DND-41 (cell line): Measurements from ENCODE around the gene CCNB2.
"Not testable (repeated sequence)": the region's sequence is repeated elsewhere in the genome, so short reads cannot be mapped to it uniquely, and the experiment has no call there.

Experiments used
- ATAC-seq: fragments of 200-7000 bp; cut with Tn5 transposase; 3 replicates; pipeline ENCODE4 v1.9.1; 2021; ENCODE audit warnings: low read depth; ENCODE audit not compliant: insufficient read depth
- DNase-seq: peaks from one replicate; pipeline ENCODE4 v3.0.0-alpha.2; 2020
- H2AFZ ChIP-seq: 2 replicates; pipeline ENCODE4 v1.6.0; 2012; ENCODE audit warnings: low read depth, low read length
- H3K27ac ChIP-seq: 2 replicates; pipeline ENCODE4 v1.5.1; 2012; ENCODE audit warnings: low read length, inconsistent platforms
- H3K27me3 ChIP-seq: fragments of 200-600 bp; sonication (generic); 2 replicates; pipeline ENCODE4 v1.6.0; 2012; ENCODE audit warnings: low read length, mild to moderate bottlenecking, inconsistent platforms; ENCODE audit not compliant: insufficient read depth, poor library complexity
- H3K36me3 ChIP-seq: 2 replicates; pipeline ENCODE4 v1.5.1; 2012; ENCODE audit warnings: low read length, inconsistent platforms; ENCODE audit not compliant: insufficient read depth
- H3K4me1 ChIP-seq: 2 replicates; pipeline ENCODE4 v1.5.1; 2012; ENCODE audit warnings: mild to moderate bottlenecking, low read length; ENCODE audit not compliant: insufficient read depth
- H3K4me2 ChIP-seq: 2 replicates; pipeline ENCODE4 v1.6.0; 2012; ENCODE audit warnings: mild to moderate bottlenecking, moderate library complexity, low read length, inconsistent platforms; ENCODE audit not compliant: insufficient read depth
- H3K4me3 ChIP-seq, 2 experiments: fragments of 200-600 bp in 1 of 2; shearing (Covaris generic) in 1 of 2; 2 replicates each; pipeline ENCODE4 v1.5.1; 2012 to 2016; ENCODE audit warnings: inconsistent platforms in 2 of 2, low read length in 2 of 2, mild to moderate bottlenecking in 2 of 2, low read depth in 1 of 2, moderate library complexity in 1 of 2
- H3K79me2 ChIP-seq: 2 replicates; pipeline ENCODE4 v1.6.0; 2012; ENCODE audit warnings: low read length, inconsistent platforms; ENCODE audit not compliant: insufficient read depth
- H3K9ac ChIP-seq: 2 replicates; pipeline ENCODE4 v1.6.0; 2012; ENCODE audit warnings: low read depth, mild to moderate bottlenecking, inconsistent platforms, low read length, moderate library complexity
- H3K9me3 ChIP-seq: 2 replicates; pipeline ENCODE4 v1.5.1; 2012; ENCODE audit warnings: low read length, moderate library complexity, mild to moderate bottlenecking, inconsistent platforms; ENCODE audit not compliant: insufficient read depth, severe bottlenecking
- H4K20me1 ChIP-seq: 2 replicates; pipeline ENCODE4 v1.6.0; 2012; ENCODE audit warnings: low read length; ENCODE audit not compliant: insufficient read depth
- EZH2 ChIP-seq: IDR thresholded peaks from 3 replicates; pipeline ENCODE4 v1.6.1; 2012; ENCODE audit warnings: borderline replicate concordance, low read depth, mild to moderate bottlenecking, moderate library complexity, low read length, inconsistent platforms; ENCODE audit not compliant: severe bottlenecking
- TF ChIP-seq, protein P1 (sequence below): IDR thresholded peaks from 2 replicates; pipeline ENCODE4 v1.5.1; 2012; ENCODE audit warnings: borderline replicate concordance, low read length, moderate library complexity, mild to moderate bottlenecking; ENCODE audit not compliant: poor library complexity, severe bottlenecking; ENCODE audit errors: extremely low read depth

The CCNB2 gene

GRCh38 chr15:59140422-59141226 is 35.7 kb downstream of the CCNB2 start:
- no peak for ATAC-seq
- Histone ChIP-seq H3K9ac (no peak overlapping the region), H3K36me3 (peaks cover 60% of the 10 kb centered on the region), H3K27ac (no peak overlapping the region), H3K9me3 (no peaks in the 10 kb centered on the region), H2AFZ (no peak overlapping the region), H3K4me3 (no peak overlapping the region), H3K27me3 (no peaks in the 10 kb centered on the region), H3K4me2 (no peak overlapping the region), H4K20me1 (peaks cover 7% of the 10 kb centered on the region; the same call in 1 of the 2 replicates), H3K4me1 (no peaks in the 10 kb centered on the region), H3K79me2 (no peaks in the 10 kb centered on the region)
- TF ChIP-seq, protein P1, sequence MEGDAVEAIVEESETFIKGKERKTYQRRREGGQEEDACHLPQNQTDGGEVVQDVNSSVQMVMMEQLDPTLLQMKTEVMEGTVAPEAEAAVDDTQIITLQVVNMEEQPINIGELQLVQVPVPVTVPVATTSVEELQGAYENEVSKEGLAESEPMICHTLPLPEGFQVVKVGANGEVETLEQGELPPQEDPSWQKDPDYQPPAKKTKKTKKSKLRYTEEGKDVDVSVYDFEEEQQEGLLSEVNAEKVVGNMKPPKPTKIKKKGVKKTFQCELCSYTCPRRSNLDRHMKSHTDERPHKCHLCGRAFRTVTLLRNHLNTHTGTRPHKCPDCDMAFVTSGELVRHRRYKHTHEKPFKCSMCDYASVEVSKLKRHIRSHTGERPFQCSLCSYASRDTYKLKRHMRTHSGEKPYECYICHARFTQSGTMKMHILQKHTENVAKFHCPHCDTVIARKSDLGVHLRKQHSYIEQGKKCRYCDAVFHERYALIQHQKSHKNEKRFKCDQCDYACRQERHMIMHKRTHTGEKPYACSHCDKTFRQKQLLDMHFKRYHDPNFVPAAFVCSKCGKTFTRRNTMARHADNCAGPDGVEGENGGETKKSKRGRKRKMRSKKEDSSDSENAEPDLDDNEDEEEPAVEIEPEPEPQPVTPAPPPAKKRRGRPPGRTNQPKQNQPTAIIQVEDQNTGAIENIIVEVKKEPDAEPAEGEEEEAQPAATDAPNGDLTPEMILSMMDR, result no peak
- no peak for TF ChIP-seq EZH2
- no peak for DNase-seq

GRCh38 chr15:59143281-59143680 is 38.3 kb downstream of the CCNB2 start:
- H3K4me1 ChIP-seq, result no peaks in the 10 kb centered on the region
- H4K20me1 ChIP-seq, result 0 out of 2 replicates have a peak, but pooled peaks cover under 1% of the 10 kb centered on the region
- no peak overlapping the region for H3K4me3 ChIP-seq
- H3K9me3 ChIP-seq, result no peaks in the 10 kb centered on the region
- TF ChIP-seq EZH2, result no peak
- TF ChIP-seq, protein P1, result no peak
- H3K4me2 ChIP-seq, result no peak overlapping the region
- ATAC-seq, result no peak
- no peaks in the 10 kb centered on the region for H3K27me3 ChIP-seq
- H3K27ac ChIP-seq, result no peak overlapping the region
- no peak overlapping the region for H2AFZ ChIP-seq
- no peaks in the 10 kb centered on the region for H3K79me2 ChIP-seq
- no peak overlapping the region for H3K9ac ChIP-seq
- no peak for DNase-seq
- peaks cover 46% of the 10 kb centered on the region for H3K36me3 ChIP-seq

DNA sequence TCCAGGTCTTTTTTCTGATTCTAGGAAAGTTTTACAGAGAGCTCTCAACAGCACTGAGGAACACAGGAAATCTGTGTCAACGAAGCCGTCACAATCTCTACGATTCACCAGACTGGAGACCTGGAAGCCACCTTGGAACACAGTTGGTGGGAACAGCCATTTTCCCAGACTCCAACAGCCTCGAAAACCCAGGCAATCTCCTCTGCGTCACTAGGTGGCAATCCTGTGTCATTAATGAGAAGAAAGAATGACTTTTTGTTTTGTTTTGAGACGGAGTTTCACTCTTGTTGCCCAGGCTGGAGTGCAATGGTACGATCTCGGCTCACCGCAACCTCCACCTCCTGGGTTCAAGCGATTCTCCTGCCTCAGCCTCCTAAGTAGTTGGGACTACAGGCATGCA is 39.6 kb downstream of the CCNB2 start:
- H3K79me2 ChIP-seq, H3K9me3 ChIP-seq, H3K27ac ChIP-seq, H3K4me3 ChIP-seq, H2AFZ ChIP-seq, H4K20me1 ChIP-seq, H3K27me3 ChIP-seq, H3K4me1 ChIP-seq, ATAC-seq, H3K4me2 ChIP-seq, H3K9ac ChIP-seq, DNase-seq: not testable (repeated sequence)
- TF ChIP-seq, protein P1, result peak; percentile 43
- peaks cover 33% of the 10 kb centered on the region for H3K36me3 ChIP-seq
